HEK293 (cell line): ENCODE results near the gene NDUFB10.

ENCODE experiments used
- GLI2 ChIP-seq: fragments of 450-650 bp; formaldehyde crosslinking; IDR thresholded peaks from 2 replicates; pipeline ENCODE4; 2017; ENCODE audit warnings: missing biosample characterization, missing genetic modification characterization, low read depth, borderline replicate concordance
- OSR2 ChIP-seq: fragments of 450-650 bp; formaldehyde crosslinking; IDR thresholded peaks from 2 replicates; pipeline ENCODE4 v1.5.1; 2016; ENCODE audit warnings: missing biosample characterization, missing genetic modification characterization
- PRDM1 ChIP-seq: fragments of 450-650 bp; formaldehyde crosslinking; IDR thresholded peaks from 2 replicates; pipeline ENCODE4; 2016; ENCODE audit warnings: missing biosample characterization, missing genetic modification characterization
- RBAK ChIP-seq: fragments of 450-650 bp; formaldehyde crosslinking; IDR thresholded peaks from 2 replicates; pipeline ENCODE4 v1.5.1; 2016; ENCODE audit warnings: missing biosample characterization, missing genetic modification characterization
- TRIM28 ChIP-seq: IDR thresholded peaks from 2 replicates; pipeline ENCODE4 v1.6.1; 2011; ENCODE audit warnings: low read length, control low read depth, borderline replicate concordance
- ZBTB1 ChIP-seq: fragments of 450-650 bp; formaldehyde crosslinking; IDR thresholded peaks from 2 replicates; pipeline ENCODE4 v1.5.1; 2016; ENCODE audit warnings: missing biosample characterization, missing genetic modification characterization
- ZBTB20 ChIP-seq: fragments of 450-650 bp; formaldehyde crosslinking; IDR thresholded peaks from 2 replicates; pipeline ENCODE4 v1.5.1; 2016; ENCODE audit warnings: missing biosample characterization, missing genetic modification characterization
- ZFHX2 ChIP-seq: fragments of 450-650 bp; formaldehyde crosslinking; conservative IDR thresholded peaks from 2 replicates; pipeline ENCODE4 v1.5.1; 2016; ENCODE audit warnings: missing biosample characterization, missing genetic modification characterization
- ZFP37 ChIP-seq: fragments of 450-650 bp; formaldehyde crosslinking; IDR thresholded peaks from 2 replicates; pipeline ENCODE4 v1.5.1; 2016; ENCODE audit warnings: missing biosample characterization, missing genetic modification characterization
- ZFP69B ChIP-seq: fragments of 450-650 bp; formaldehyde crosslinking; IDR thresholded peaks from 2 replicates; pipeline ENCODE4 v1.5.1; 2016; ENCODE audit warnings: missing biosample characterization, missing genetic modification characterization
- ZIC2 ChIP-seq: fragments of 450-650 bp; formaldehyde crosslinking; IDR thresholded peaks from 2 replicates; pipeline ENCODE4 v1.5.1; 2016; ENCODE audit warnings: missing biosample characterization, missing genetic modification characterization
- ZNF132 ChIP-seq: fragments of 450-650 bp; formaldehyde crosslinking; IDR thresholded peaks from 2 replicates; pipeline ENCODE4 v1.5.1; 2017; ENCODE audit warnings: missing biosample characterization, missing genetic modification characterization, borderline replicate concordance
- ZNF146 ChIP-seq: fragments of 450-650 bp; formaldehyde crosslinking; IDR thresholded peaks from 2 replicates; pipeline ENCODE4 v1.5.1; 2016; ENCODE audit warnings: missing biosample characterization, missing genetic modification characterization
- ZNF239 ChIP-seq: fragments of 450-650 bp; formaldehyde crosslinking; IDR thresholded peaks from 2 replicates; pipeline ENCODE4 v1.5.1; 2016; ENCODE audit warnings: missing biosample characterization, missing genetic modification characterization
- ZNF24 ChIP-seq: fragments of 450-650 bp; formaldehyde crosslinking; IDR thresholded peaks from 2 replicates; pipeline ENCODE4 v1.5.1; 2016; ENCODE audit warnings: missing biosample characterization, missing genetic modification characterization
- ZNF248 ChIP-seq: fragments of 450-650 bp; formaldehyde crosslinking; IDR thresholded peaks from 2 replicates; pipeline ENCODE4 v1.5.1; 2017; ENCODE audit warnings: missing biosample characterization, missing genetic modification characterization
- ZNF311 ChIP-seq: fragments of 450-650 bp; formaldehyde crosslinking; IDR thresholded peaks from 2 replicates; pipeline ENCODE4 v1.5.1; 2017; ENCODE audit warnings: missing biosample characterization, missing genetic modification characterization, borderline replicate concordance
- ZNF324 ChIP-seq: fragments of 450-650 bp; formaldehyde crosslinking; IDR thresholded peaks from 2 replicates; pipeline ENCODE4 v1.5.1; 2016; ENCODE audit warnings: missing biosample characterization, missing genetic modification characterization
- ZNF37A ChIP-seq: fragments of 450-650 bp; IDR thresholded peaks from 2 replicates; pipeline ENCODE4 v1.5.1; 2018; ENCODE audit warnings: missing biosample characterization, missing genetic modification characterization
- ZNF404 ChIP-seq: fragments of 450-650 bp; formaldehyde crosslinking; IDR thresholded peaks from 2 replicates; pipeline ENCODE4 v1.5.1; 2017; ENCODE audit warnings: missing biosample characterization, missing genetic modification characterization
- ZNF521 ChIP-seq: fragments of 450-650 bp; formaldehyde crosslinking; IDR thresholded peaks from 2 replicates; pipeline ENCODE4 v1.5.1; 2017; ENCODE audit warnings: missing biosample characterization, mild to moderate bottlenecking, missing genetic modification characterization
- ZNF571 ChIP-seq: fragments of 450-650 bp; formaldehyde crosslinking; IDR thresholded peaks from 2 replicates; pipeline ENCODE4 v1.5.0; 2017; ENCODE audit warnings: missing biosample characterization, missing genetic modification characterization
- ZNF623 ChIP-seq: fragments of 450-650 bp; formaldehyde crosslinking; IDR thresholded peaks from 2 replicates; pipeline ENCODE4 v1.5.1; 2016; ENCODE audit warnings: missing biosample characterization, missing genetic modification characterization
- ZNF76 ChIP-seq: fragments of 450-650 bp; formaldehyde crosslinking; IDR thresholded peaks from 2 replicates; pipeline ENCODE4; 2016; ENCODE audit warnings: low read depth, missing biosample characterization, missing genetic modification characterization, borderline replicate concordance
- ZXDB ChIP-seq: fragments of 450-650 bp; formaldehyde crosslinking; IDR thresholded peaks from 2 replicates; pipeline ENCODE4 v1.5.1; 2016; ENCODE audit warnings: missing biosample characterization, missing genetic modification characterization
- TF ChIP-seq, protein P1 (sequence below): fragments of 450-650 bp; formaldehyde crosslinking; IDR thresholded peaks from 2 replicates; pipeline ENCODE4 v1.5.1; 2016; ENCODE audit warnings: missing biosample characterization, missing genetic modification characterization, low read depth
- TF ChIP-seq, protein P2 (sequence below): fragments of 450-650 bp; formaldehyde crosslinking; IDR thresholded peaks from 2 replicates; pipeline ENCODE4; 2016; ENCODE audit warnings: missing biosample characterization, missing genetic modification characterization
- TF ChIP-seq, protein P3 (sequence below): fragments of 450-650 bp; formaldehyde crosslinking; conservative IDR thresholded peaks from 2 replicates; pipeline ENCODE4 v1.5.1; 2016; ENCODE audit warnings: low read depth, missing biosample characterization, missing genetic modification characterization
- TF ChIP-seq, protein P4 (sequence below): fragments of 450-650 bp; formaldehyde crosslinking; IDR thresholded peaks from 2 replicates; pipeline ENCODE4 v1.5.1; 2016; ENCODE audit warnings: missing biosample characterization, missing genetic modification characterization
- TF ChIP-seq, protein P5 (sequence below): fragments of 450-650 bp; formaldehyde crosslinking; IDR thresholded peaks from 2 replicates; pipeline ENCODE4 v1.5.1; 2017; ENCODE audit warnings: missing biosample characterization, missing genetic modification characterization

The NDUFB10 gene

DNA sequence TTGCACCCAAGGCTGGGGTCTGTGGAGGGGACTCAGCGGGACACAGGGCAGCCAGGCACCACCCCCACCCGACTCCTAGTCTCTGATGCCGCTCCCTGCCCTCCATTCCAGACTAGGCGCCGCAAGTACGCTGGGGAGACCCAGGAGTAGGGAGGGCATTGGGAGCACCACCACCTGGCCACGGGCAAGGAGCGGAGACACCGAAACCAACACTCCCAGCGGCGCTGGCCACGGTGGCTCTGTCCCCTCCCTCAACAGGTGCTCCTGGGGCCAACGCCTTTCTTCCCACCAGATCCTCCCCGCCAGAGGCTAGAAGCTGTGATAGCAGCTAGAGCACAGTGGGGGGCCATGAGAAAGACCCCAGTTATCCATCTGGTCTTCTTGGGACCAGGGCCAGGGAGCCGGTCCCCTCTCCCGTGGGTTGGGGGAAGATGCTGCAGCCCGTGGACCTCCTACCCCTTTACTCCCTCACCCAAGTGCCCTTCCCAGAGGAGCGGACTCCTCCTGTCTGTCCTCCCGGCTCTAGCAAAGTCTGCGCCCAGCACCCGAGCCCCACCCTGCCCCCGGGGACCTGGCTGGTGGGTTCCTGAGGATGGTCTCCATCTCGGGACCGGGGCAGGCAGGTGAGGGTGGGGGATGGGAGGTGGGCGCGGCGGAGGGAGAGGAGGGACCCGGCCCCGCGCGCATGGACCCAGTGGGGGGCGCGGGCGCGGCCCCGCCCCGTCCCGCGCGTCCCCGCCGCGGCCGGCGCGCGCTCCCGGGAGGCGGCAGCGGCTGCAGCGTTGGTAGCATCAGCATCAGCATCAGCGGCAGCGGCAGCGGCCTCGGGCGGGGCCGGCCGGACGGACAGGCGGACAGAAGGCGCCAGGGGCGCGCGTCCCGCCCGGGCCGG, 30.1 kb downstream of the NDUFB10 start, which contains the start of gene SYNGR3 (continued):
- TF ChIP-seq ZFHX2 (tag by site-specific recombination) (peak; percentile 31), PRDM1 (tag by site-specific recombination) (no peak), ZXDB (tag by site-specific recombination) (no peak), ZNF24 (tag by site-specific recombination) (no peak), ZNF132 (no peak), ZNF404 (no peak), ZBTB20 (peak; percentile 14; the same call in 1 of the 2 replicates), RBAK (tag by site-specific recombination) (no peak), ZNF76 (tag by site-specific recombination) (no peak), ZNF37A (no peak), ZNF324 (tag by site-specific recombination) (no peak), ZNF248 (tag by site-specific recombination) (no peak), ZNF521 (tag by site-specific recombination) (no peak), GLI2 (tag by site-specific recombination) (no peak), ZNF571 (tag by site-specific recombination) (no peak), ZNF311 (tag by site-specific recombination) (no peak), TRIM28 (no peak), ZNF146 (tag by site-specific recombination) (no peak), OSR2 (tag by site-specific recombination) (peak; percentile 18; the same call in 1 of the 2 replicates), ZNF623 (tag by site-specific recombination) (no peak), ZBTB1 (tag by site-specific recombination) (no peak), ZFP69B (tag by site-specific recombination) (no peak), ZFP37 (tag by site-specific recombination) (no peak), ZIC2 (tag by site-specific recombination) (peak; percentile 79), ZNF239 (no peak)
- TF ChIP-seq, protein P1, sequence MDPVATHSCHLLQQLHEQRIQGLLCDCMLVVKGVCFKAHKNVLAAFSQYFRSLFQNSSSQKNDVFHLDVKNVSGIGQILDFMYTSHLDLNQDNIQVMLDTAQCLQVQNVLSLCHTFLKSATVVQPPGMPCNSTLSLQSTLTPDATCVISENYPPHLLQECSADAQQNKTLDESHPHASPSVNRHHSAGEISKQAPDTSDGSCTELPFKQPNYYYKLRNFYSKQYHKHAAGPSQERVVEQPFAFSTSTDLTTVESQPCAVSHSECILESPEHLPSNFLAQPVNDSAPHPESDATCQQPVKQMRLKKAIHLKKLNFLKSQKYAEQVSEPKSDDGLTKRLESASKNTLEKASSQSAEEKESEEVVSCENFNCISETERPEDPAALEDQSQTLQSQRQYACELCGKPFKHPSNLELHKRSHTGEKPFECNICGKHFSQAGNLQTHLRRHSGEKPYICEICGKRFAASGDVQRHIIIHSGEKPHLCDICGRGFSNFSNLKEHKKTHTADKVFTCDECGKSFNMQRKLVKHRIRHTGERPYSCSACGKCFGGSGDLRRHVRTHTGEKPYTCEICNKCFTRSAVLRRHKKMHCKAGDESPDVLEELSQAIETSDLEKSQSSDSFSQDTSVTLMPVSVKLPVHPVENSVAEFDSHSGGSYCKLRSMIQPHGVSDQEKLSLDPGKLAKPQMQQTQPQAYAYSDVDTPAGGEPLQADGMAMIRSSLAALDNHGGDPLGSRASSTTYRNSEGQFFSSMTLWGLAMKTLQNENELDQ (tag by site-specific recombination) = no peak
- TF ChIP-seq, protein P2, sequence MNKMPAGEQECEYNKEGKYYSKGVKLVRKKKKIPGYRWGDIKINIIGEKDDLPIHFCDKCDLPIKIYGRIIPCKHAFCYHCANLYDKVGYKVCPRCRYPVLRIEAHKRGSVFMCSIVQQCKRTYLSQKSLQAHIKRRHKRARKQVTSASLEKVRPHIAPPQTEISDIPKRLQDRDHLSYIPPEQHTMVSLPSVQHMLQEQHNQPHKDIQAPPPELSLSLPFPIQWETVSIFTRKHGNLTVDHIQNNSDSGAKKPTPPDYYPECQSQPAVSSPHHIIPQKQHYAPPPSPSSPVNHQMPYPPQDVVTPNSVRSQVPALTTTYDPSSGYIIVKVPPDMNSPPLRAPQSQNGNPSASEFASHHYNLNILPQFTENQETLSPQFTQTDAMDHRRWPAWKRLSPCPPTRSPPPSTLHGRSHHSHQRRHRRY (tag by site-specific recombination) = no peak
- TF ChIP-seq, protein P3, sequence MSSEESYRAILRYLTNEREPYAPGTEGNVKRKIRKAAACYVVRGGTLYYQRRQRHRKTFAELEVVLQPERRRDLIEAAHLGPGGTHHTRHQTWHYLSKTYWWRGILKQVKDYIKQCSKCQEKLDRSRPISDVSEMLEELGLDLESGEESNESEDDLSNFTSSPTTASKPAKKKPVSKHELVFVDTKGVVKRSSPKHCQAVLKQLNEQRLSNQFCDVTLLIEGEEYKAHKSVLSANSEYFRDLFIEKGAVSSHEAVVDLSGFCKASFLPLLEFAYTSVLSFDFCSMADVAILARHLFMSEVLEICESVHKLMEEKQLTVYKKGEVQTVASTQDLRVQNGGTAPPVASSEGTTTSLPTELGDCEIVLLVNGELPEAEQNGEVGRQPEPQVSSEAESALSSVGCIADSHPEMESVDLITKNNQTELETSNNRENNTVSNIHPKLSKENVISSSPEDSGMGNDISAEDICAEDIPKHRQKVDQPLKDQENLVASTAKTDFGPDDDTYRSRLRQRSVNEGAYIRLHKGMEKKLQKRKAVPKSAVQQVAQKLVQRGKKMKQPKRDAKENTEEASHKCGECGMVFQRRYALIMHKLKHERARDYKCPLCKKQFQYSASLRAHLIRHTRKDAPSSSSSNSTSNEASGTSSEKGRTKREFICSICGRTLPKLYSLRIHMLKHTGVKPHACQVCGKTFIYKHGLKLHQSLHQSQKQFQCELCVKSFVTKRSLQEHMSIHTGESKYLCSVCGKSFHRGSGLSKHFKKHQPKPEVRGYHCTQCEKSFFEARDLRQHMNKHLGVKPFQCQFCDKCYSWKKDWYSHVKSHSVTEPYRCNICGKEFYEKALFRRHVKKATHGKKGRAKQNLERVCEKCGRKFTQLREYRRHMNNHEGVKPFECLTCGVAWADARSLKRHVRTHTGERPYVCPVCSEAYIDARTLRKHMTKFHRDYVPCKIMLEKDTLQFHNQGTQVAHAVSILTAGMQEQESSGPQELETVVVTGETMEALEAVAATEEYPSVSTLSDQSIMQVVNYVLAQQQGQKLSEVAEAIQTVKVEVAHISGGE (tag by site-specific recombination) = no peak
- TF ChIP-seq, protein P4, sequence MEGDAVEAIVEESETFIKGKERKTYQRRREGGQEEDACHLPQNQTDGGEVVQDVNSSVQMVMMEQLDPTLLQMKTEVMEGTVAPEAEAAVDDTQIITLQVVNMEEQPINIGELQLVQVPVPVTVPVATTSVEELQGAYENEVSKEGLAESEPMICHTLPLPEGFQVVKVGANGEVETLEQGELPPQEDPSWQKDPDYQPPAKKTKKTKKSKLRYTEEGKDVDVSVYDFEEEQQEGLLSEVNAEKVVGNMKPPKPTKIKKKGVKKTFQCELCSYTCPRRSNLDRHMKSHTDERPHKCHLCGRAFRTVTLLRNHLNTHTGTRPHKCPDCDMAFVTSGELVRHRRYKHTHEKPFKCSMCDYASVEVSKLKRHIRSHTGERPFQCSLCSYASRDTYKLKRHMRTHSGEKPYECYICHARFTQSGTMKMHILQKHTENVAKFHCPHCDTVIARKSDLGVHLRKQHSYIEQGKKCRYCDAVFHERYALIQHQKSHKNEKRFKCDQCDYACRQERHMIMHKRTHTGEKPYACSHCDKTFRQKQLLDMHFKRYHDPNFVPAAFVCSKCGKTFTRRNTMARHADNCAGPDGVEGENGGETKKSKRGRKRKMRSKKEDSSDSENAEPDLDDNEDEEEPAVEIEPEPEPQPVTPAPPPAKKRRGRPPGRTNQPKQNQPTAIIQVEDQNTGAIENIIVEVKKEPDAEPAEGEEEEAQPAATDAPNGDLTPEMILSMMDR (tag by site-specific recombination) = no peak
- TF ChIP-seq, protein P5, sequence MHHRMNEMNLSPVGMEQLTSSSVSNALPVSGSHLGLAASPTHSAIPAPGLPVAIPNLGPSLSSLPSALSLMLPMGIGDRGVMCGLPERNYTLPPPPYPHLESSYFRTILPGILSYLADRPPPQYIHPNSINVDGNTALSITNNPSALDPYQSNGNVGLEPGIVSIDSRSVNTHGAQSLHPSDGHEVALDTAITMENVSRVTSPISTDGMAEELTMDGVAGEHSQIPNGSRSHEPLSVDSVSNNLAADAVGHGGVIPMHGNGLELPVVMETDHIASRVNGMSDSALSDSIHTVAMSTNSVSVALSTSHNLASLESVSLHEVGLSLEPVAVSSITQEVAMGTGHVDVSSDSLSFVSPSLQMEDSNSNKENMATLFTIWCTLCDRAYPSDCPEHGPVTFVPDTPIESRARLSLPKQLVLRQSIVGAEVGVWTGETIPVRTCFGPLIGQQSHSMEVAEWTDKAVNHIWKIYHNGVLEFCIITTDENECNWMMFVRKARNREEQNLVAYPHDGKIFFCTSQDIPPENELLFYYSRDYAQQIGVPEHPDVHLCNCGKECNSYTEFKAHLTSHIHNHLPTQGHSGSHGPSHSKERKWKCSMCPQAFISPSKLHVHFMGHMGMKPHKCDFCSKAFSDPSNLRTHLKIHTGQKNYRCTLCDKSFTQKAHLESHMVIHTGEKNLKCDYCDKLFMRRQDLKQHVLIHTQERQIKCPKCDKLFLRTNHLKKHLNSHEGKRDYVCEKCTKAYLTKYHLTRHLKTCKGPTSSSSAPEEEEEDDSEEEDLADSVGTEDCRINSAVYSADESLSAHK (tag by site-specific recombination) = no peak
